ENCODE measurements around the gene IRF3.
"Not testable (repeated sequence)": the region's sequence is repeated elsewhere in the genome, so short reads cannot be mapped to it uniquely, and the experiment has no call there.

The IRF3 gene

DNA sequence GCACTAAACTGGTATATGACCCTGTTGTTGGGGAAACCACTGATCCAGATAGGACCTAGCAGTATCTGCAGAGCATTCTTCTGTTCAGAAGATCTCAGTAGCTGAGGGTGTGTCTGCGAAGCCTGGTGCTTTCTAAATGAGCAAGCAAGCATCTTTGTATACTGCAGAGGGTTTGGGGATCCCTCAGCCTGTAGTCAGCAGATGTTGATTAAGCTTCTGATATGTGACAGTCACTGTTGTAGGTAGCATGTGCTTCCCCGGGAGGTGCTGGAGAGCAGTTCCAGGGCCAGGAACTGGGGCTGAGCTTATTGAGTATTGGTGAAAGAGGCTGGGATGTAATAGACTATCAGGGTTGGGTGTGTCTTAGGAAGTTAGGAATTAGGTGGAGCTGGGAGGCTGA is 22.2 kb downstream of the IRF3 start:
- no peak for DNase-seq (ENCODE audit: low read depth)

DNA sequence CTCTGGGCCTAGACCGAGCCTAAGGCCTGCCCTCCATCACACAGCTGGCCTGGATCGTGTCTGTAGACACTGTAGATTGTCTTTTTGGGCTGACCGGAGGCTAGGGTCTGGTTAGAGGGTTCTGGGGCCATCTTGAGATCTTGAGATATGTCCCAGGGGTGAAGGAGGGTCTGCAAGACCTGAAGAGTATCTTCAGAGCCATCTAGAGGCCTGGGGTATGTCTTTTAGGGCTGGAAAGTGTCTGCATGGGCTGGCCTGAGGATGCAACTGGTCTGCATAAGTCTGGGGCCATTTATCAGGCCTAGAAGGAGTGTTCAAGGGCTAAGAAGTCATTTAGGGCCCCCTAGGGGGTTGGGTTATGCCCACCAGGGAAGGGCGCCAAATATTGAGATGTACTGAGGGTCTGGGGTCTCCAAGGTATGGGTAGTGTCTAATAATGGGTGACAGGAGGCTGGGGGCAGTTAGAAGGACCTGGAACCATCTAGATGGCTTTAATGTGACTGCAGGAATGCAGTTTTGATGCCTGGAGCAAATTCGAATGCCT is 23.1 kb downstream of the IRF3 start:
- no peak for DNase-seq (ENCODE audit: low read depth)

DNA sequence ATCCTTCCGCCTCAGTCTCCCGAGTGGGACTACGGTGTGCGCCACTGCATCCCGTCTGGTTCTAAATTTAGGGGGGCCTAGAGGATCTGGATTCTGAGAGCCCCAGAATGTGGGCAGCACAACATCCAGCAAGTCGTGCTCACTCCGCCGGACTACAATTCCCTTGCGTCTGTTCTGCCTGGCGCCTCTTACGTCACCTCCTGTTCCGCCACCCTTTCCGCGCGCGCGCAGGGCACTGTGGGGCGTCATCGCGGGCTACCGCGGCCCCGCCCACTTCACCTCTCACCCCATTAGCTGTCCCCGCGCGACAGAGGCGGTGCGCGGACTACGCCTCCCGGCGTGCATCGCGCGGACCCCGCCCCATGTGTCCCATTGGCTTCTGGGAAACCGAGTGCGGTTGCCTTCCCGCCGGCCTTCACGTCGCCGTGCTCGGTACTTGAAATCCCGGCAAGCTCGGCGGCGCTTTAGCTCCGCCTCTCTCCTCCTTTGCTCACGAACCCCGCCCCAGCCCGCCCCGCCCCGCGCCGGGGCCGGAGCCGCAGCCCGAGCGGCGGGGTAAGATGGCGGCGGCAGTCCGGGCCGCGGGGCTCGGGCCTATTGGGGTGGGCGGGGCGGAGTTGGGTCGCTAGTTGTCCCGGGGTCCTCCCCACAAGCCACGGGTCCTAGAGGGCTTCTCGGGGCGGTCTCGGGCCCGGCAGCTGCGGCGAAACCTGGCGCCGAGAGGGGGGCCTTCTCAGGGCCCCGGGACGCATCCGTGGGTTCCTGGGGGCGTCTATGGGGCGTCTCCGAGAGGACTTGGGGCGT is 23.8 kb downstream of the IRF3 start, which contains the start of gene SCAF1:
Gene SCAF1 (plus strand): TSS at position 522 of the 804 bp plus-strand sequence. CDS start 2,818 bp downstream, outside the sequence.
- peak; percentile 98 for DNase-seq (ENCODE audit: low read depth)

DNA sequence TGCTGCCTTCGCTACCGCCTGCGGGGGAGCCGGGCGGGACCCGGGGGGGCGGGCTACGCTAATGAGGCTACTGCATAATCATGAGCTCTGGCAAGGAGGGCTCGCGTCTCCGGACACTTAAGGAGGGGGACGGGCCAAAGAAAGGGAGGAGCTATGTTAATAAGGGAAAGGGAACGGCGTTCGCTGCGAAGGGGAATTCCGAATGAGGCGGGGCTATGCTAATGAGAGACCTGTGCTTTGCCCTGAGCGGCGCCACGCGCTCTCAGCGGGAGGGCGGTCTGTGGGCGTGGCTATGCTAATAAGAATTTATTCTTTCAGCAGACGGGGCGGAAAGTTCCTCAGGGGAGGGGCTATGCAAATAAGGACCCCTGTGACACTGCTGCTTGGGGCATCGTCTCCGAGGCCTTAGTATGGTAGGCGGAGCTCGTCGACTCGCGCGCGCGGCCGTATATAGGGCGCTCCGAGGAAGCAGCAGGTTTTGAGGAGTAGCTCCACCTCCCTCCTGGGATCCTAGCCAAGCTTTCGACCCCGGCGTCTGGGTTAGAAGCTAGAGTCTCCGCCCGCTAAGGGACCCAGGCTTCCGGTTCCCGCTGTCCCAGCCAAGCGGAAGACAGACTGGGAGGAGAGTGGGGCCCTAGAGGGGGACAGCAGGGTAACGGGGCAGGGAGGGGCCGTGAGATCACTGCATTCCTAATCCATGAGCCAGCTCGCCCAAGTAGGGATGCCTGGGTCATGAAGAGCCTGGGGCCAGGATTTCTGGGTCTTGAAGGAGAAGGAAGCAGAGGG is 25.4 kb downstream of the IRF3 start, which contains the start of gene RRAS:
Gene RRAS (minus strand): TSS at position 31 of the 786 bp plus-strand sequence. CDS start 45 bp downstream, outside the sequence.
- DNase-seq (ENCODE audit: low read depth): peak; percentile 100

DNA sequence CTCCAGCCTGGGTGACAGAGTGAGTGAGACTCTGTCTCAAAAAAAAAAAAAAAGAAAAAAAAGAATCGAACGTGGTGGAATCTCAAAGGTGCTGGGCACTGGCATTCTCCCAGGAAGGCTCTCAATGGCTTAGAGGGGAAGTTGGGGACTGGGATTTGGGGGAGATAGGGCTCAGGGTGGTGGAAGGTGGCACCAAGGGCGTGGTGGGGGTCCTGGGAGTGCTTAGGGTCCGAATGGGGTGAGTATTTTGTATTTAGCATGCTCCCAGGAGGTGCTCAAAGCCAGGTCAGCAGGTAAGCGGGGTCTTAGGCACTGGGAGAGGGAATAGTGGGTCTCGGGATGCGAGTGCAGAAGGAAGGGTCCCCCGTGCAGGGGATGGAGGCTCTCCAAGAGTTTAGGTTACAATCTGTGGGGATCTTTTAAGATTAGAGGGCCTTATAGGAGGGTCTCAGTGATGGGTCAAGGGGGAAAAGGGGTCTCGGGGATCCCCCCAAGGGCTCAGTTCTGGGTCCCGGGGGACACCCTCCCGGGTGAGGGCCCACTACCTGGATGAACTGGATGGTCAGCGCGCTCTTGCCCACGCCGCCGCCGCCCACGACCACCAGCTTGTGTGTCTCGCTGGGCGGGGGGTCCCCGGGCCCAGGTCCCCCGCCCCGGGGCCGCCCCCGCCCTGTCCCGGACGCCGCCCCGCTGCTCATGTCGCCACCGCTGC is 26.1 kb downstream of the IRF3 start:
- no peak for DNase-seq (ENCODE audit: low read depth)

DNA sequence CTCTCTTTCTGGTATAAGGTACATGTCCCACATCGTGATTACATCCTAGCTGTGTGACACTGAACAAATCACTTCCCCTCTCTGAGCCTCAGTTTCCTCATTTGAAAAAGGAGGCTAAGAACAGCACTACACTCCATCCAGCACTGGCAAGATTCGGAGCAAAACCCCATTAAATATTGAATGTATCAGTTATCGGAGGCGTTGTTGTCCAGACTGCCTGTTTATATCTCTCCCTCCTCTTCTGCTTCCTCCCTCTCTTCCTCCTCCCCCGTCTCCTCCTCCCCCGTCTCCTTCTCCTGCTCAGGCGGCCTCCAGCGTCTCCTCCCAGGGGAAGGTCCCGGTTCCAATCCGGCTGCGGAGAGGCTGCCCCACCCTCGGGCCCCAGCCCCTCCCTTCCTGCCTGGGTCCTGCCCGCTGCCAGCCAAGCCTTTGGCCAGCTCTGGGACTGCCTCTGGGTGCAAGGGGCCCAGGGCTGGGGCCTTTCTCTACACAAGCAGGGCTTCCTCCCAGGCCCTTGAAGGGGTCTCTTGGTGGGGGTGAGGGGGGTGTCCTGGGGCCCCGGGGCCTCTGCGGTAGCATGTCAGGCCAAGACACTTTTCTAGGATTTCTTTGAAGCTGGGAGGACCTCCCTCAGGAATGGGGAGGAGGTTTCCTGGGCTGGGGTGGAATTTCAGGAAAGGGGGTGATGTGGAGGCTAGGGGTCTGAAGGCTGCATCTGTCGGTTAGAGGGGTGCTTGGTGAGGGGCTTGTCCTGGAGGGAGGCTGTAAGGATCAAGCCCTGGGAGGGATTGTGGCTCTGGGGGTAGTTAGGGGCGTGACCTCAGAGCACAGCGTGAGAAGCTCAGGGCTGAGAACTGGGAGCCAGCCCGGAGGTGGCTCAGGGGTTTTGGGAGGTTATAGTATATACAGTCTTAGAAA is 27.6 kb downstream of the IRF3 start:
- peak; percentile 64 for DNase-seq (ENCODE audit: low read depth)

DNA sequence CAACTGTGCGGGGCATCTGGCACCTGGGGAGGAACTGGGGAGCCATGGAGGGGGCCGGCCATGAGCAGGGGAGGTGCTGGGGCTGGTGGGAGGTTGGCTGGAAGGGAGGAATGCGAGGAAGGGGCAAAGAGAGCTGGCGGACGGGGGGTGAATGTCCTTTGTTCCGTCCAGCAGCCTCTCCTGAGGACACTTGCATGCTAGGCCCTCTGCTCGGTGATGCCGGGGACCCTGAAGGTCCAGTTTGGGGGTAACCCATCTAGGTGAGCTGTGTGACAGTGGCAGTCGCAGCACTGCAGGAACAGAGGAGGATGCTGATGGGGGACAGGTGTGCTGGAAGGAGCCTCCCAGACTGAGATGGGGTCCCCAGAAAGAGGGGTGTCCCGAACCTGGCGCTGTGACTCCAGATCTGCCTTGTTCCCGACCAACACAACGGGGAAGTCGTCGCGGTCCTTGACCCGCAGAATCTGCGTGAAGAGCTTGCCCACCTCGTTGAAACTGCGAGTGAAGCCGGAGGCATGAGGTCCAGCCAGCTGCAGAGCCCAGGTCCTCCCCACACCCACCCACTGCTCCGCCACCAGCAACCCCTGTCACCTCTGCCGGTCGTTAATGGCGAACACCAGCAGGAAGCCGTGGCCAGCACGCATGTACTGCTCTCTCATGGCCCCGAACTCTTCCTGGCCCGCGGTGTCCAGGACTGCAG is 29.3 kb downstream of the IRF3 start:
- DNase-seq (ENCODE audit: low read depth): no peak

DNA sequence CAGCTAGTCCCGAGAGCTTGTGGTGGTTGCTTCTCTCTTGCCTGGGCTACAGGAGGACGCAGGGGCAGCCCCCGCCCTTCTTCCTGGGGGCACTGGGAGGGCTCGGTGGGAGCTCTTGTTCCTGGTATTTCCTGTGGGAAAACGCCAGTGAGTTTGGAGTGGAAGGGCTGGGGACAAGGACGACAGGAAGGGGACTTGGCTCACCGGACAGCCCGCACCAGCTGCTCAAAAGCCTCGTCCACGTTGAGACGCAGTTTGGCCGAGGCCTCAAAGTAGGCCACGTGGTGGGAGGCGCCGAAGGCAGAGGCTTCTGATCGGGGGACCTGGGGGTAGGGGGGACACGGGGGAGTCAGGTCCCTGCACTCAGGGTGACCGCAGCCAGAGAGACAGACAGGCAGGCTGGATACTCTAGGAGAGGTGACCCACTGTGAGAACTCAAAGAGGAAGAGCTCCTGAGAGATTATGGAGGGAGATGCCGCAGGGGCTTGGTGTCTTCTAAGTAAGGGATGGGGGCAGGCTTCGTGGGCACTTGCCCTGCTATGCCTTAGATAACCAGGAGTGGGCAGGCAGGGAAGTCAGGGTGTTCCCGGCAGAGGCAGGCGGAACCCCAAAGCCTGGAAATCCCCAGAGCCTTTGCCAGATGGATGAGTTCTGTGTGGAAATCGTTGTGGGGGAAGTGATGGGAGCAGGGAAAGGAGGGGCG is 30.0 kb downstream of the IRF3 start:
- no peak for DNase-seq (ENCODE audit: low read depth)

DNA sequence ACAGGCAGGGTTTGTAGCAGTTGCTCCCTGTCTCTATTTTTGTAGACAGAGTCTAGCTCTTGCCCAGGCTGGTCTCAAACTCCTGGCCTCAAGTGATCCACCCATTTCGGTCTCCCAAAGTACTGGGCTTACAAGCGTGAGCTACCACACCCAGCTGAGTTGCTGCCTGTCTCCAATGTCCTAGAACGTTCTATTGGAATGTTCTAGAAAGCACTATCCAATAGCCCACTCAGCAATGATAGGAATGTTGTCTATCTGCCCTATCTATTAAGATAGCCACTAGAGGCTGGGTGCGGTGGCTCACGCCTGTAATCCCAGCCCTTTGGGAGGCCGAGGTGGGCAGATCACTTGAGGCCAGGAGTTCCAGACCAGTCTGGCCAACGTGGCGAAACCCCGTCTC is 32.4 kb downstream of the IRF3 start:
- DNase-seq (ENCODE audit: low read depth): not testable (repeated sequence)

DNA sequence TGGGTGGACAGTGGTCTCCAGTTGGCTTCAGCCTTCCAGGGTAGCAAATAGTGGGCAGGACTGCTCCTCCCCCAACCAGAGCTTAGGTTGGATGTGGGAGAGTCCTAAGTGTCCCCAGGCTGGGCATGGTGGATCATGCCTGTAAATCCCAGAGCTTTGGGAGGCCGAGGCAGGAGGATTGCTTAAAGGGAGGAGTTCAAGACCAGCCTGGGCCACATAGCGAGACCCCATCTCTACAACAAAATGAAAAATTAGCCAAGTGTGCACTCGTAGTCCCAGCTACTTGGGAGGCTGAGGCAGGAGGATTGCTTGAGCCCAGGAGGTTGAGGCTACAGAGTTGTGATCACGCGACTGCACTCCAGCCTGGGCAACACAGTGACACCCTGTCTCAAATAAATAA is 33.1 kb downstream of the IRF3 start:
- DNase-seq (ENCODE audit: low read depth): no peak

DNA sequence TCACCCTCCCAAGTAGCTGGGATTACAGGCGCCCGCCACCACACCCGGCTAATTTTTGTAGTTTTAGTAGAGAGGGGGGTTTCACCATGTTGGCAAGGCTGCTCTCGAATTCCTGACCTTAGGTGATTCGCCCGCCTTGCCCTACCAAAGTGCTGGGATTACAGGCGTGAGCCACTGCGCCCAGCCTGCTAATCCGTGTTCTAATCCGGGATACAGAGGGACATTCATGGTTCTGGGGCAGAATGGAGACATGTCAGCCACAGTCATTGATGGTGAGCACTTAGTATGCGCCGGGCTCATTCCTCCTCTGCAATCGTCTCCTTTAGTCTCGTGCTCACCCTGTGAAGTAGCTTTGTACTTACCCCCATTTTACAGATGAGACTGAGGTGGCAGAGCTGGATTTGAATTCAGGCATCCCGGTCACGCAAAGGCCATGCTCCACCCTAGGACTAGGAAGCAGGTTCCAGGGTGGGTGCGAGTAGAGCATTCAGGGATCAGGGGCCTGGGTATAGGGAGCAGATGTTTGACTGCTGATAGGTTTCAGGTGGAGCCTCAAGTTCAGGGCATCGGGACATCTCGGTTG is 34.0 kb downstream of the IRF3 start:
- no peak for DNase-seq (ENCODE audit: low read depth)

DNA sequence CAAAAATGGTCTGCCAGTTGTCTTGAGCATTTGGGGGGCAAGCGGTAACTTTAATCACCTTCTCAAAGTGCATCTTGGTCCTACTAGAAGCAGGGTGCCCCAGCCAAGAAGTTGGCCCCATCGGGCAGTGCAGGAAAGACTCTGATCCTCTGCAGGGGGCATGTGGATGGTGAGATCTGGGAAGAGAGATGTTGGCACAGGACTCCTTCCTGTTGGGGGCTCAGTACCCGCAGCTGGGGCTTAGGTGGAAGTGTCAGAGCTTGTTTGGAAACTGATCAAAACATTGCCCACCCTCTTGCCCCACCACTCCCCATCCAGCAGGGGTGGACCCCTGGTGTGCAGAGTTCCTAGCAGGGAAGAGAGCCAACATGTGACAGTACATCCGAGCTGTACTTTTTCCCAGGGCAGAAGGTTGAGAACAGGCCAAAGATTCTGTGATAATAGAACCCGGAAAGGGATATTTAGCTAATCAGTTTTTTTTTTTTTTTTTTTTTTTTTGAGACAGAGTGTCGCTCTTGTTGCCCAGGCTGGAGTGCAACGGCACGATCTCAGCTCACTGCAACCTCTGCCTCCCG is 34.6 kb downstream of the IRF3 start:
- no peak for DNase-seq (ENCODE audit: low read depth)

DNA sequence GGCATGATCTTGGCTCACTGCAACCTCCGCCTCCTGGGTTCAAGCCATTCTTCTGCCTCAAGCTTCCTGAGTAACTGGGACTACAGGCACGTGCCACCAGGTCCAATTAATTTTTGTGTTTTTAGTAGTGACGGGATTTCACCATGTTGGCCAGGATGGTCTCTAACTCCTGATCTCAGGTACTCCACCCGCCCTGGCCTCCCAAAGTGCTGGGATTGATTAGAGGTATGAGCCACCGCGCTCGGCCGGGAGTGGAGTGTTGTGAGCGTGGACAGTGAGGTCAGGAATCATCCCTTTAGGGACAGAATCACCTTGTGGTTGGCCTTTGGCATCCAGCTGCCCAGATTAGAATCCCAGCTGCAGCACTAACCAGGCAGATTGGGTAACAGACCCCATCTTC is 36.0 kb downstream of the IRF3 start:
- DNase-seq (ENCODE audit: low read depth): no peak

DNA sequence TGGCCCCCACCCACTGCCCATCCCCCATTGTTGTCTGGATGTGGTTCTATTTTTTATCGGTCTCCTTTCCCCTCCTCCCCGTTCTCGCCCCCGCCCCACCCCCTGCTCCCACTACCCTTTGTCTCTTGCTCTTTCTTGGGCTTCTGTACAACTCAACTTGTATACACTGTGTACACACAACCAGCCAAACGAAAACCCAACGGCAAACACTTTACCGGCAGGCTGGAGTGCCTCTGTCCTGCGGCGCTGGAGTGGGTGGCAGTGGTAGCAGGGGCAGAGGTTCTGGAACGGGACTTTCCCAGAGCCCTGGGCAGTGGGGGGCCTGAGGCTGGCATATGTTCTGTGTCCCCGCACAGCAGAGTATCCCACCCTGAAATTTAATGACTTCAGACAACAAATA is 39.4 kb downstream of the IRF3 start:
- no peak for DNase-seq (ENCODE audit: low read depth)

DNA sequence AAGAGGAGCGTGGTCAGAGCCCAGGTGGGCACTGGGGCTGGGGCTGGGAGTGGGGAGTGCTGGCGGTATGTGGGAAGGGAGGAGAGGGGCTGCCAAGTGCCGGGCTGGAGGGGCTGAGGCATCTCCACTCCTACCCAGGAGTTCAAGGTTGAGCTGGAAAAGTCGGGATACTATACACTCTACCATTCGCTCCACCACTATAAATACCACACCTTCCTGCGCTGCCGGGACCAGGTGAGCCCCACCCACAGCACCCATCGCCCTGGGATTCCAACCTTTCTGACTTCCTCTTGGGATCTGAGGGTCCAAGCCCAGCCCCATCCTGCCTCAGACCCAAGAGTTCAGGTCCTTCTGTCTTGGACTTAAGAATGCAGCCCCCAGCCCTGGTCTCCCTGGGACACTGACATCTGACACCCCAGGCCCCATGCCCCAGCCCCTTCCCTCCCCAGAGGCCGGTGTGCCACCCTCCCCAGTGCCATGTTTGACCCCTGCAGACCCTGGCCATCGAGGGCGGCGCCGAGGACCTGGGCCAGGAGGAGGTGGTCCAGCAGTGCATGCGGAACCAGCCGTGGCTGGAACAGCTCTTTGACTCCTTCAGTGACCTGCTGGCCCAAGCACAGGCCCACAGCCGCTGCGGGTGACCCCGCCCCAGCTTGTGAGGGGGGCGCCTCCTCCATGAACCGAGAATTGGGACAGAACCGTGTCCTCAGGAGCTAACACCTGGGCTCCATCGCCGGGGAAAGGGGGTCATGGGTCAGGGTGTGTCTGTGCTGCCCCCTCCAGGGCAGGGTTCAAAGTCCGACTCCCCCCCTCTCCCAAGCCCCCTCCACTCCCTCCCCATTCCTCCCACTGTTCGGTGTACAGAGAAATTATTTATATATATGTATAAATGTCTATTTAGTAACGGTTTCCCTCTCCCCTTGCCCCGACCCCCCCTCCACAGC is 40.4 kb downstream of the IRF3 start:
- DNase-seq (ENCODE audit: low read depth): no peak

DNA sequence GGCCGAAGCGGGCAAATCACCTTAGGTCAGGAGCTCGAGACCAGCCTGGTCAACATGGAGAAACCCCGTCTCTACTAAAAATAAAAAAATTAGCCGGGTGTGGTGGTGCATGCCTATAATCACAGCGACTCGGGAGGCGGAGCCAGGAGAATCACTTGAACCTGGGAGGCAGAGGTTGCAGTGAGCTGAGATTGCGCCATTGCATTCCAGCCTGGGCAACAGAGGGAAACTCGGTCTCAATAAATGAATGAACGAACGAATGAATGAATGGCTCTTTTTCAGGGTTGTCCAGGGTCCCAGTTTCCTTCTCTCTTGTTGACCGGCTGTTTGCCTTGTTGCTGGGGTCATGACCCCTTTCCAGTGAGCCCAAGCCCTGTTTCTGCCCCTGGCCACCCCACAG is 47.8 kb downstream of the IRF3 start:
- not testable (repeated sequence) for DNase-seq (ENCODE audit: low read depth)

DNA sequence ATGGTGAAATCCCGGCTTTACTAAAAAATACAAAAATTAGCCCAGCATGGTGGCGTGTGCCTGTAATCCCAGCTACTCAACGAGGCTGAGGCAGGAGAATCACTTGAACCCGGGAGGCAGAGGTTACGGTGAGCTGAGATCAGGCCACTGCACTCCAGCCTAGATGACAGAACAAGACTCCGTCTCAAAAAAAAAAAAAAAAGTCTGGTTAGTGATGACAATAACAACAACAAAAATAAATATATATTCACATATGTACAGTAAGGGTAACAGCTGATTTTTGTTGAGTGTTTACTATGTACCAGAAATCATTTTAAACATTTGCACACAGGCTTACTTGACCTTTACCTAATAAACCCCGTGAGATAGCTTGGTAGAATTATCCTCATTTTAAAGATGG is 48.7 kb downstream of the IRF3 start:
- no peak for DNase-seq (ENCODE audit: low read depth)

DNA sequence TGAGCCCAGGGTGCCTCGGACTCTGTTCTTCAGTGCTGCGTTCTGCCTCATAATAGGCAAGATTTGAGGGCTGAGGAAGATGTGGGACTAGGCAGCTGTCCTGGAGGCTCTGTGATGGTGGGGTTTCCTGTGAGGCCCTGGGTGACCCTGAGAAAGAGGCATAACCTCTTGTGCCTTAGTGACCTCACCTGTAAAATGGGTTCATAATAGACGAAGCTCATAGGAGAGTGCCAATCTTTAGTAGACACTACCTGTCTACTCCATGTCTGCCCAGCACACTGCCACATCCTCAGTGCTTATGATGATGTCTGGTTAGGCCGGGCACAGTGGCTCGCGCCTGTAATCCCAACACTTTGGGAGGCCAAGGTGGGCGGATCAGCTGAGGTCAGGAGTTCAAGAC is 49.1 kb downstream of the IRF3 start:
- DNase-seq (ENCODE audit: low read depth): no peak

Measured in HS-27A (cell line).